ENCODE data around the gene AFAP1. TPM values are rescaled to one million over a fixed set of nuclear protein-coding genes. Genes with fewer than 3 reads are reported as not detected.

Gene AFAP1
- total RNA-seq, 2 experiments from 2014 or later, result not detected

- Histone ChIP-seq H3K27ac (ENCODE audit: low read depth, low read length, poor library complexity, severe bottlenecking) (no peak overlapping the region), H4K20me1 (ENCODE audit: insufficient read depth, low read length) (no peaks in the 10 kb centered on the region), H3K4me2 (ENCODE audit: low read length) (no peak overlapping the region), H3K9me2 (ENCODE audit: insufficient read depth, low read length) (no peaks in the 10 kb centered on the region), H3K4me3 (ENCODE audit: low read depth, low read length, poor library complexity, severe bottlenecking) (no peak overlapping the region), H3K36me3 (ENCODE audit: insufficient read depth, low read length) (no peaks in the 10 kb centered on the region), H3K79me2 (ENCODE audit: insufficient read depth, low read depth, low read length) (no peaks in the 10 kb centered on the region), H3K9me3 (ENCODE audit: low read length) (no peaks in the 10 kb centered on the region), H3K4me1 (ENCODE audit: insufficient read depth, low read length, poor library complexity, severe bottlenecking) (no peaks in the 10 kb centered on the region), H2AFZ (ENCODE audit: low read length) (no peak overlapping the region)
- TF ChIP-seq EZH2phosphoT487 (IDR thresholded peaks at IDR 0.05; ENCODE audit: borderline replicate concordance, low read depth, low read length), result no peak
- TF ChIP-seq CTCF (conservative IDR thresholded peaks at IDR 0.05; ENCODE audit: low read length), result no peak
- POLR2A ChIA-PET, result no interaction called here
- CTCF ChIA-PET (ENCODE audit: unreplicated experiment), result no interaction called here
- no peak for DNase-seq (ENCODE audit: low spot score)
- intact Hi-C loops (cut with micrococcal nuclease; ENCODE audit: unreplicated experiment), result no loop called here
- no TSS peak for BruUV-seq (replicated peaks)
Observed at GRCh38 chr4:7712021-7712671, 227.5 kb downstream of the AFAP1 start.

- ChIA-PET POLR2A (no interaction called here), CTCF (ENCODE audit: unreplicated experiment) (no interaction called here)
- no peak overlapping the region for H3K4me3 ChIP-seq (ENCODE audit: low read depth, low read length, poor library complexity, severe bottlenecking)
- H3K9me3 ChIP-seq (ENCODE audit: low read length), result no peaks in the 10 kb centered on the region
- H3K9me2 ChIP-seq (ENCODE audit: insufficient read depth, low read length), result no peaks in the 10 kb centered on the region
- no peaks in the 10 kb centered on the region for H3K4me1 ChIP-seq (ENCODE audit: insufficient read depth, low read length, poor library complexity, severe bottlenecking)
- intact Hi-C loops (cut with micrococcal nuclease; ENCODE audit: unreplicated experiment), result no loop called here
- DNase-seq (ENCODE audit: low spot score), result no peak
- H3K79me2 ChIP-seq (ENCODE audit: insufficient read depth, low read depth, low read length), result no peaks in the 10 kb centered on the region
- no TSS peak for BruUV-seq (replicated peaks)
- H3K27ac ChIP-seq (ENCODE audit: low read depth, low read length, poor library complexity, severe bottlenecking), result no peak overlapping the region
- H4K20me1 ChIP-seq (ENCODE audit: insufficient read depth, low read length), result no peaks in the 10 kb centered on the region
- no peak overlapping the region for H3K4me2 ChIP-seq (ENCODE audit: low read length)
- no peak overlapping the region for H2AFZ ChIP-seq (ENCODE audit: low read length)
- H3K36me3 ChIP-seq (ENCODE audit: insufficient read depth, low read length), result no peaks in the 10 kb centered on the region
- TF ChIP-seq CTCF (conservative IDR thresholded peaks at IDR 0.05; ENCODE audit: low read length), result no peak
- TF ChIP-seq EZH2phosphoT487 (IDR thresholded peaks at IDR 0.05; ENCODE audit: borderline replicate concordance, low read depth, low read length), result no peak
Observed at GRCh38 chr4:7711307-7711963, 228.2 kb downstream of the AFAP1 start.

- H3K36me3 ChIP-seq (ENCODE audit: insufficient read depth, low read length), result no peaks in the 10 kb centered on the region
- no peak for DNase-seq (ENCODE audit: low spot score)
- TF ChIP-seq EZH2phosphoT487 (IDR thresholded peaks at IDR 0.05; ENCODE audit: borderline replicate concordance, low read depth, low read length) (no peak), CTCF (conservative IDR thresholded peaks at IDR 0.05; ENCODE audit: low read length) (no peak)
- H3K9me3 ChIP-seq (ENCODE audit: low read length), result no peaks in the 10 kb centered on the region
- H4K20me1 ChIP-seq (ENCODE audit: insufficient read depth, low read length), result no peaks in the 10 kb centered on the region
- BruUV-seq (replicated peaks), result no TSS peak
- no peak overlapping the region for H3K27ac ChIP-seq (ENCODE audit: low read depth, low read length, poor library complexity, severe bottlenecking)
- POLR2A ChIA-PET, result no interaction called here
- H3K9me2 ChIP-seq (ENCODE audit: insufficient read depth, low read length), result no peaks in the 10 kb centered on the region
- H3K4me3 ChIP-seq (ENCODE audit: low read depth, low read length, poor library complexity, severe bottlenecking), result no peak overlapping the region
- CTCF ChIA-PET (ENCODE audit: unreplicated experiment), result no interaction called here
- H3K4me2 ChIP-seq (ENCODE audit: low read length), result no peak overlapping the region
- intact Hi-C loops (cut with micrococcal nuclease; ENCODE audit: unreplicated experiment), result no loop called here
- H3K4me1 ChIP-seq (ENCODE audit: insufficient read depth, low read length, poor library complexity, severe bottlenecking), result no peaks in the 10 kb centered on the region
- no peaks in the 10 kb centered on the region for H3K79me2 ChIP-seq (ENCODE audit: insufficient read depth, low read depth, low read length)
- no peak overlapping the region for H2AFZ ChIP-seq (ENCODE audit: low read length)
Observed at GRCh38 chr4:7710576-7711306, 228.9 kb downstream of the AFAP1 start.
